GM13977 (cell line): ENCODE results near the gene BEGAIN.

ENCODE experiments used
- DNase-seq: peaks from one replicate; pipeline ENCODE4 v3.0.0; 2012; ENCODE audit warnings: low spot score
- in situ Hi-C: fragments of 300-500 bp; cut with MboI; formaldehyde crosslinking; loops from one replicate; pipeline ENCODE4 v1.12.0; 2022; ENCODE audit warnings: low sequenced_read_pairs, low pct_unique_long_range_greater_than_20kb, mixed read lengths, inconsistent platforms; ENCODE audit not compliant: unreplicated experiment
- TF ChIP-seq, protein P1 (sequence below): IDR thresholded peaks from 2 replicates; pipeline ENCODE4 v1.5.1; 2012; ENCODE audit warnings: mild to moderate bottlenecking, control low read depth; ENCODE audit not compliant: insufficient read depth; ENCODE audit errors: extremely low read depth, missing control alignments

Gene BEGAIN

DNA sequence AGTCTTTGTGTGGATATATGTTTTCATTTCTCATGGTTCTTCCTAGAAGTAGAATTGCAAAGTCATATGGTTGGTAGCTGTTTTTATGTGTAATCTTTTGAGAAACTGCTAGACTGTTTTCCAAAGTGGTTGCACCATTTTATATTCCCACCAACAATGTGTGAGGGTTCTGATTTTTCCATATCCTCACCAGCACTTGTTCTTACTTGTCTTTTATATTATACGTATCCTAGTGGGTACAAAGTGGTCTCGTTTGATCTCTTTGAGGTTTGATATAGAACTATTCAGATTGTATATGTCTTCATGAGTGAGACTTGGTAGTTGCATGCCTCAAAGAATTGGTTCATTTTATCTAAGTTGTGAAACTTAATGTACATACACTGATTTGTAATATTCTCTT, 91.3 kb downstream of the BEGAIN start:
- DNase-seq: no peak
- in situ Hi-C loops: no loop called here
- TF ChIP-seq, protein P1, sequence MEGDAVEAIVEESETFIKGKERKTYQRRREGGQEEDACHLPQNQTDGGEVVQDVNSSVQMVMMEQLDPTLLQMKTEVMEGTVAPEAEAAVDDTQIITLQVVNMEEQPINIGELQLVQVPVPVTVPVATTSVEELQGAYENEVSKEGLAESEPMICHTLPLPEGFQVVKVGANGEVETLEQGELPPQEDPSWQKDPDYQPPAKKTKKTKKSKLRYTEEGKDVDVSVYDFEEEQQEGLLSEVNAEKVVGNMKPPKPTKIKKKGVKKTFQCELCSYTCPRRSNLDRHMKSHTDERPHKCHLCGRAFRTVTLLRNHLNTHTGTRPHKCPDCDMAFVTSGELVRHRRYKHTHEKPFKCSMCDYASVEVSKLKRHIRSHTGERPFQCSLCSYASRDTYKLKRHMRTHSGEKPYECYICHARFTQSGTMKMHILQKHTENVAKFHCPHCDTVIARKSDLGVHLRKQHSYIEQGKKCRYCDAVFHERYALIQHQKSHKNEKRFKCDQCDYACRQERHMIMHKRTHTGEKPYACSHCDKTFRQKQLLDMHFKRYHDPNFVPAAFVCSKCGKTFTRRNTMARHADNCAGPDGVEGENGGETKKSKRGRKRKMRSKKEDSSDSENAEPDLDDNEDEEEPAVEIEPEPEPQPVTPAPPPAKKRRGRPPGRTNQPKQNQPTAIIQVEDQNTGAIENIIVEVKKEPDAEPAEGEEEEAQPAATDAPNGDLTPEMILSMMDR: no peak

GRCh38 chr14:100494645-100495044, 92.6 kb downstream of the BEGAIN start:
- no peak for DNase-seq
- TF ChIP-seq, protein P1: no peak
- in situ Hi-C loops: no loop called here

GRCh38 chr14:100490252-100490651, 97.0 kb downstream of the BEGAIN start:
- TF ChIP-seq, protein P1: no peak
- no peak for DNase-seq
- in situ Hi-C loops: no loop called here

DNA sequence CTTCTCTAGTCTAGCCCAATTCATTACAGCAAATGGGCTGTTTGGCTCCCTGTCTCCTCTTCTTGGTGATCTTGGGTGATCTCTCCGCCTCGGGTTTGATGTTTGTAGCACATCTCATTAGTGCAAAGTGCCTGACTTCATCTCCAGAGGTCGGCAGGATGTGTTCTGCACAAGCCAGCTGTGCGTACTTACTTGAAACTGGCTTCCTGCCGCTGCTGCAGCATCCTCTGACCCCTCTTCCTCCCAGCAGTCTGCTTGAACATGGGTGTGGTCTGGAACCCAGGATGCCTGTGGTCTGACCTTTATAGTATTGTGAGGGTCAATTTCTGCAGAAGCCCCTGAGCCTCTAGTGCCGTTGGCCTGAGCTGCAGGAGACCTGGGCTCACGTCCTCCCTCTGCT, 99.2 kb downstream of the BEGAIN start:
- TF ChIP-seq, protein P1: no peak
- in situ Hi-C loops: no loop called here
- no peak for DNase-seq

GRCh38 chr14:100487304-100487703, 99.9 kb downstream of the BEGAIN start:
- in situ Hi-C loops: no loop called here
- no peak for DNase-seq
- TF ChIP-seq, protein P1: no peak
